ENCODE measurements around the gene GNAZ. TPM values are rescaled to one million over a fixed set of nuclear protein-coding genes. Genes with fewer than 3 reads are reported as not detected.

Gene GNAZ
- polyA plus RNA-seq, 6 donors from 2014 or later, result 0.39 to 4.7 (median 2.3) TPM; not detected in 1

GRCh38 chr22:23115825-23116494 is 45.6 kb downstream of the GNAZ start:
- ATAC-seq (ENCODE audit: low read depth in 2 of 2) (no peak), DNase-seq (no peak)
- Mint-ChIP-seq H3K4me3 (no peak overlapping the region), H3K36me3 (no peaks in the 10 kb centered on the region), H3K27me3 (no peaks in the 10 kb centered on the region), H3K9me3 (peaks cover 0 to 2% (median 0%) of the 10 kb centered on the region in 7 donors), H3K4me1 (peaks cover 5 to 27% (median 12%) of the 10 kb centered on the region in 3 donors), H3K27ac (peak overlapping the region in 3 of 6 donors; percentile 67 to 90 (median 79))

GRCh38 chr22:23116506-23117263 is 46.4 kb downstream of the GNAZ start:
- Mint-ChIP-seq H3K27ac (no peak overlapping the region), H3K36me3 (no peaks in the 10 kb centered on the region), H3K4me3 (no peak overlapping the region), H3K27me3 (no peaks in the 10 kb centered on the region), H3K9me3 (peaks cover 0 to 2% (median 0%) of the 10 kb centered on the region in 7 donors), H3K4me1 (peaks cover 5 to 27% (median 12%) of the 10 kb centered on the region in 3 donors)
- DNase-seq, result no peak
- ATAC-seq (ENCODE audit: low read depth in 2 of 2), result no peak

GRCh38 chr22:23117275-23117674 is 47.0 kb downstream of the GNAZ start:
- no peak overlapping the region for H3K4me3 Mint-ChIP-seq
- no peaks in the 10 kb centered on the region for H3K27me3 Mint-ChIP-seq
- DNase-seq (no peak), ATAC-seq (ENCODE audit: low read depth in 2 of 2) (no peak)
- peak overlapping the region in 1 of 6 donors; percentile 60 for H3K27ac Mint-ChIP-seq
- H3K36me3 Mint-ChIP-seq, result no peaks in the 10 kb centered on the region
- peaks cover 5 to 23% (median 12%) of the 10 kb centered on the region in 3 donors for H3K4me1 Mint-ChIP-seq
- H3K9me3 Mint-ChIP-seq, result peaks cover 0 to 2% (median 0%) of the 10 kb centered on the region in 7 donors

GRCh38 chr22:23117891-23118646 is 47.8 kb downstream of the GNAZ start:
- DNase-seq (no peak), ATAC-seq (ENCODE audit: low read depth in 2 of 2) (no peak)
- Mint-ChIP-seq H3K4me1 (peaks cover 5 to 17% (median 10%) of the 10 kb centered on the region in 3 donors), H3K27me3 (no peaks in the 10 kb centered on the region), H3K4me3 (no peak overlapping the region), H3K27ac (peak overlapping the region in 3 of 6 donors; percentile 26 to 69 (median 63)), H3K9me3 (peaks cover 0 to 2% (median 0%) of the 10 kb centered on the region in 7 donors), H3K36me3 (peaks cover 0 to 2% of the 10 kb centered on the region in 2 donors)

- DNase-seq, result no peak
- ATAC-seq (ENCODE audit: low read depth in 2 of 2), result no peak
- Mint-ChIP-seq H3K4me3 (peak overlapping the region in 3 of 8 donors; percentile 9 to 82 (median 45)), H3K9me3 (peaks cover 0 to 2% (median 0%) of the 10 kb centered on the region in 7 donors), H3K36me3 (peaks cover 0 to 5% of the 10 kb centered on the region in 2 donors), H3K27ac (peak overlapping the region; percentile 88 to 97 (median 91)), H3K4me1 (peaks cover 5 to 13% (median 10%) of the 10 kb centered on the region in 3 donors), H3K27me3 (no peaks in the 10 kb centered on the region)
Measured at GRCh38 chr22:23118647-23119493, 48.6 kb downstream of the GNAZ start.

- Mint-ChIP-seq H3K27me3 (no peaks in the 10 kb centered on the region), H3K9me3 (peaks cover 0 to 2% (median 0%) of the 10 kb centered on the region in 7 donors), H3K27ac (peak overlapping the region; percentile 88 to 97 (median 91)), H3K4me1 (peaks cover 5 to 13% (median 10%) of the 10 kb centered on the region in 3 donors), H3K4me3 (peak overlapping the region in 3 of 8 donors; percentile 9 to 82 (median 45)), H3K36me3 (peaks cover 0 to 5% of the 10 kb centered on the region in 2 donors)
- peak; percentile 81 to 87 for ATAC-seq (ENCODE audit: low read depth in 2 of 2)
- DNase-seq, result peak; percentile 32
Measured at GRCh38 chr22:23119494-23120414, 49.4 kb downstream of the GNAZ start.

- no peak for ATAC-seq (ENCODE audit: low read depth in 2 of 2)
- peaks cover 0 to 5% of the 10 kb centered on the region in 2 donors for H3K36me3 Mint-ChIP-seq
- H3K4me1 Mint-ChIP-seq, result peaks cover 5 to 13% (median 10%) of the 10 kb centered on the region in 3 donors
- H3K27me3 Mint-ChIP-seq, result no peaks in the 10 kb centered on the region
- H3K9me3 Mint-ChIP-seq, result peaks cover 0 to 2% (median 0%) of the 10 kb centered on the region in 7 donors
- no peak overlapping the region for H3K4me3 Mint-ChIP-seq
- no peak for DNase-seq
- H3K27ac Mint-ChIP-seq, result peak overlapping the region in 4 of 6 donors; percentile 33 to 91 (median 72)
Measured at GRCh38 chr22:23120415-23120899, 50.1 kb downstream of the GNAZ start.

GRCh38 chr22:23121000-23121421 is 50.7 kb downstream of the GNAZ start:
- no peak for ATAC-seq (ENCODE audit: low read depth in 2 of 2)

GRCh38 chr22:23121424-23121823 is 51.1 kb downstream of the GNAZ start:
- no peaks in the 10 kb centered on the region for H3K27me3 Mint-ChIP-seq
- peaks cover 5 to 13% (median 10%) of the 10 kb centered on the region in 3 donors for H3K4me1 Mint-ChIP-seq
- H3K9me3 Mint-ChIP-seq, result peaks cover 0 to 2% (median 0%) of the 10 kb centered on the region in 7 donors
- peak in 1 of 2 donors; percentile 39 for ATAC-seq (ENCODE audit: low read depth in 2 of 2)
- H3K27ac Mint-ChIP-seq, result peak overlapping the region in 4 of 6 donors; percentile 42 to 82 (median 61)
- H3K4me3 Mint-ChIP-seq, result no peak overlapping the region
- no peak for DNase-seq
- peaks cover 0 to 5% of the 10 kb centered on the region in 2 donors for H3K36me3 Mint-ChIP-seq

More at GRCh38 chr22:23121000-23121421, 50.7 kb downstream of the GNAZ start:
- H3K9me3 Mint-ChIP-seq, result peaks cover 0 to 2% (median 0%) of the 10 kb centered on the region in 7 donors
- DNase-seq, result no peak
- H3K36me3 Mint-ChIP-seq, result peaks cover 0 to 5% of the 10 kb centered on the region in 2 donors
- H3K4me1 Mint-ChIP-seq, result peaks cover 5 to 13% (median 10%) of the 10 kb centered on the region in 3 donors
- H3K4me3 Mint-ChIP-seq, result no peak overlapping the region
- H3K27me3 Mint-ChIP-seq, result no peaks in the 10 kb centered on the region
- peak overlapping the region in 4 of 6 donors; percentile 33 to 82 (median 61) for H3K27ac Mint-ChIP-seq

- peaks cover 5 to 13% (median 10%) of the 10 kb centered on the region in 3 donors for H3K4me1 Mint-ChIP-seq
- H3K36me3 Mint-ChIP-seq, result peaks cover 0 to 5% of the 10 kb centered on the region in 2 donors
- peaks cover 0 to 2% (median 0%) of the 10 kb centered on the region in 7 donors for H3K9me3 Mint-ChIP-seq
Measured at GRCh38 chr22:23122216-23122957, 52.1 kb downstream of the GNAZ start.

More at GRCh38 chr22:23122216-23122957, 52.1 kb downstream of the GNAZ start:
- DNase-seq, result no peak
- ATAC-seq (ENCODE audit: low read depth in 2 of 2), result no peak
- Mint-ChIP-seq H3K4me3 (no peak overlapping the region), H3K27ac (peak overlapping the region in 2 of 6 donors; percentile 15 to 82), H3K27me3 (no peaks in the 10 kb centered on the region)

Data from naive B cell (primary cell).